H4 (cell line): Measurements from ENCODE around the gene NCK1. TPM values are rescaled to one million over a fixed set of nuclear protein-coding genes. Genes with fewer than 3 reads are reported as not detected.

Source experiments
- DNase-seq: peaks from one replicate; pipeline ENCODE4 v3.0.0-alpha.2; 2015; ENCODE audit warnings: low spot score
- total RNA-seq: library from RNA; depleted of rRNA; stranded (reverse); fragments of >200 nt; shearing (Covaris generic); gene quantifications from 2 replicates; pipeline ENCODE4 v1.2.3, GENCODE V29; 2014

The NCK1 gene
- total RNA-seq, 1 experiment from 2014 or later: 44.7 TPM

GRCh38 chr3:136906725-136907124, 44.7 kb downstream of the NCK1 start:
- no peak for DNase-seq

GRCh38 chr3:136908297-136908696, 46.3 kb downstream of the NCK1 start:
- no peak for DNase-seq

- no peak for DNase-seq
Measured at GRCh38 chr3:136909187-136909586, 47.2 kb downstream of the NCK1 start.

GRCh38 chr3:136910697-136911096, 48.7 kb downstream of the NCK1 start:
- no peak for DNase-seq

GRCh38 chr3:136913168-136913567, 51.2 kb downstream of the NCK1 start:
- DNase-seq: no peak

GRCh38 chr3:136914739-136915138, 52.7 kb downstream of the NCK1 start:
- no peak for DNase-seq

- DNase-seq: no peak
Measured at GRCh38 chr3:136916223-136916622, 54.2 kb downstream of the NCK1 start.

- no peak for DNase-seq
Measured at GRCh38 chr3:136919799-136920580, 58.0 kb downstream of the NCK1 start.

GRCh38 chr3:136920904-136921611, 59.0 kb downstream of the NCK1 start:
- no peak for DNase-seq

- no peak for DNase-seq
Measured at GRCh38 chr3:136925425-136926190, 63.6 kb downstream of the NCK1 start.

GRCh38 chr3:136928240-136928639, 66.2 kb downstream of the NCK1 start:
- DNase-seq: no peak

- DNase-seq: peak; percentile 19
Measured at GRCh38 chr3:136929977-136930670, 68.1 kb downstream of the NCK1 start.

GRCh38 chr3:136931606-136932005, 69.6 kb downstream of the NCK1 start:
- no peak for DNase-seq

GRCh38 chr3:136932523-136932922, 70.5 kb downstream of the NCK1 start:
- DNase-seq: no peak

- DNase-seq: no peak
Measured at GRCh38 chr3:136932978-136933772, 71.2 kb downstream of the NCK1 start.

- no peak for DNase-seq
Measured at GRCh38 chr3:136937175-136937574, 75.2 kb downstream of the NCK1 start.

GRCh38 chr3:136937851-136938250, 75.8 kb downstream of the NCK1 start:
- no peak for DNase-seq

GRCh38 chr3:136938334-136938733, 76.3 kb downstream of the NCK1 start:
- DNase-seq: no peak

GRCh38 chr3:136939489-136939888, 77.5 kb downstream of the NCK1 start:
- no peak for DNase-seq

- DNase-seq: peak; percentile 13
Measured at GRCh38 chr3:136942803-136943202, 80.8 kb downstream of the NCK1 start.

- DNase-seq: no peak
Measured at GRCh38 chr3:136943436-136943835, 81.4 kb downstream of the NCK1 start.
